H9 (cell line): Measurements from ENCODE around the gene PYGB. TPM values are rescaled to one million over a fixed set of nuclear protein-coding genes. Genes with fewer than 3 reads are reported as not detected.
A peak's percentile ranks its signal among the peaks of the same experiment; 100 is the strongest.

ENCODE experiments used
- DNase-seq: peaks from one replicate; pipeline ENCODE4 v3.0.0-alpha.2; 2017
- H2AFZ ChIP-seq: one replicate; pipeline ENCODE4 v1.6.1; 2013; ENCODE audit warnings: mild to moderate bottlenecking, low read length, control low read depth, moderate library complexity
- H2AK5ac ChIP-seq: 2 replicates; pipeline ENCODE4 v1.6.1; 2013; ENCODE audit warnings: low read length, control low read depth, mixed read lengths; ENCODE audit not compliant: insufficient read length
- H2BK120ac ChIP-seq: one replicate; pipeline ENCODE4 v1.6.1; 2013; ENCODE audit warnings: low read depth, mild to moderate bottlenecking, low read length, control low read depth, inconsistent platforms; ENCODE audit not compliant: poor library complexity, severe bottlenecking
- H2BK12ac ChIP-seq: 2 replicates; pipeline ENCODE4 v1.6.1; 2013; ENCODE audit warnings: low read length, control low read depth, mixed read lengths, low read depth; ENCODE audit not compliant: insufficient read length
- H2BK15ac ChIP-seq: 2 replicates; pipeline ENCODE4 v1.6.1; 2013; ENCODE audit warnings: low read depth, low read length, control low read depth
- H2BK20ac ChIP-seq: one replicate; pipeline ENCODE4 v1.6.1; 2013; ENCODE audit warnings: low read depth, mild to moderate bottlenecking, low read length, control low read depth, inconsistent platforms; ENCODE audit not compliant: poor library complexity, severe bottlenecking
- H2BK5ac ChIP-seq: 2 replicates; pipeline ENCODE4 v1.6.1; 2013; ENCODE audit warnings: low read length, control low read depth, mixed read lengths; ENCODE audit not compliant: insufficient read length
- H3K14ac ChIP-seq: 2 replicates; pipeline ENCODE4 v1.6.1; 2013; ENCODE audit warnings: low read length, control low read depth; ENCODE audit not compliant: insufficient read depth
- H3K18ac ChIP-seq: 2 replicates; pipeline ENCODE4 v1.6.1; 2013; ENCODE audit warnings: low read depth, mild to moderate bottlenecking, mixed read lengths, low read length, control low read depth; ENCODE audit not compliant: insufficient read length
- H3K23ac ChIP-seq: 2 replicates; pipeline ENCODE4 v1.6.1; 2013; ENCODE audit warnings: low read length, control low read depth, mixed read lengths, low read depth; ENCODE audit not compliant: insufficient read length
- H3K23me2 ChIP-seq: 2 replicates; pipeline ENCODE4 v1.6.1; 2013; ENCODE audit warnings: low read depth, mild to moderate bottlenecking, mixed read lengths, low read length, control low read depth; ENCODE audit not compliant: insufficient read length, poor library complexity, severe bottlenecking
- H3K27ac ChIP-seq: 2 replicates; pipeline ENCODE4 v1.5.1; 2013; ENCODE audit warnings: low read length, control low read depth, mixed read lengths, low read depth; ENCODE audit not compliant: insufficient read length
- H3K27me3 ChIP-seq: 2 replicates; pipeline ENCODE4 v1.6.1; 2013; ENCODE audit warnings: low read length, control low read depth, inconsistent platforms; ENCODE audit not compliant: insufficient read depth
- H3K4ac ChIP-seq: 2 replicates; pipeline ENCODE4 v1.6.1; 2013; ENCODE audit warnings: low read depth, mild to moderate bottlenecking, control low read depth, inconsistent platforms, low read length, moderate library complexity
- H3K4me1 ChIP-seq: 2 replicates; pipeline ENCODE4 v1.6.1; 2013; ENCODE audit warnings: low read length, control low read depth, inconsistent platforms; ENCODE audit not compliant: insufficient read depth
- H3K4me2 ChIP-seq: 2 replicates; pipeline ENCODE4 v1.6.1; 2013; ENCODE audit warnings: low read length, control low read depth, mixed read lengths; ENCODE audit not compliant: insufficient read length, insufficient read depth
- H3K56ac ChIP-seq: 2 replicates; pipeline ENCODE4 v1.6.1; 2013; ENCODE audit warnings: low read depth, mild to moderate bottlenecking, mixed read lengths, low read length, control low read depth; ENCODE audit not compliant: insufficient read length
- H3K79me1 ChIP-seq: 2 replicates; pipeline ENCODE4 v1.6.1; 2013; ENCODE audit warnings: low read depth, mild to moderate bottlenecking, moderate library complexity, low read length, control low read depth, inconsistent platforms; ENCODE audit not compliant: insufficient read depth, poor library complexity, severe bottlenecking
- H3K79me2 ChIP-seq: 2 replicates; pipeline ENCODE4 v1.6.1; 2013; ENCODE audit warnings: low read length, control low read depth, inconsistent platforms; ENCODE audit not compliant: insufficient read depth
- H3K9ac ChIP-seq: 2 replicates; pipeline ENCODE4 v1.6.1; 2013; ENCODE audit warnings: low read length, control low read depth, mixed read lengths; ENCODE audit not compliant: insufficient read length; ENCODE audit errors: extremely low read depth
- H3K9me3 ChIP-seq: one replicate; pipeline ENCODE4 v1.6.1; 2013; ENCODE audit warnings: low read depth, low read length, inconsistent platforms; ENCODE audit not compliant: control insufficient read depth
- H3T11ph ChIP-seq: one replicate; pipeline ENCODE4 v1.6.1; 2013; ENCODE audit warnings: mild to moderate bottlenecking, low read length, control low read depth, inconsistent platforms
- H4K20me1 ChIP-seq: one replicate; pipeline ENCODE4 v1.6.1; 2013; ENCODE audit not compliant: control insufficient read depth, insufficient read length, insufficient read depth
- H4K5ac ChIP-seq: 2 replicates; pipeline ENCODE4 v1.6.1; 2013; ENCODE audit warnings: low read depth, mild to moderate bottlenecking, mixed read lengths, low read length, control low read depth; ENCODE audit not compliant: insufficient read length
- H4K8ac ChIP-seq: replicated peaks from 2 replicates; pipeline ENCODE4 v1.6.1; 2013; ENCODE audit warnings: low read length, control low read depth, mixed read lengths, low read depth; ENCODE audit not compliant: insufficient read length
- H4K91ac ChIP-seq: 2 replicates; pipeline ENCODE4 v1.6.1; 2013; ENCODE audit warnings: low read depth, mild to moderate bottlenecking, moderate library complexity, mixed read lengths, low read length, control low read depth; ENCODE audit not compliant: insufficient read length
- H3K27ac Mint-ChIP-seq, 3 experiments: 2 replicates in 2 of 3; 3 replicates in 1 of 3; pipeline ENCODE4 v1.8.0; 2020 to 2021; ENCODE audit warnings: mixed read lengths in 3 of 3, mild to moderate bottlenecking in 1 of 3, moderate library complexity in 1 of 3
- H3K27me3 Mint-ChIP-seq: 2 replicates; pipeline ENCODE4 v1.8.0; 2021; ENCODE audit warnings: low read depth, mild to moderate bottlenecking, moderate library complexity, mixed read lengths
- H3K36me3 Mint-ChIP-seq, 3 experiments: 2 replicates in 2 of 3; 3 replicates in 1 of 3; pipeline ENCODE4 v1.8.0; 2020 to 2021; ENCODE audit warnings: low read depth in 3 of 3, mixed read lengths in 3 of 3; ENCODE audit not compliant: insufficient read depth in 1 of 3
- H3K4me1 Mint-ChIP-seq, 2 experiments: 2 replicates each; pipeline ENCODE4 v1.8.0; 2020; ENCODE audit warnings: mixed read lengths in 2 of 2
- H3K4me3 Mint-ChIP-seq, 2 experiments: 2 replicates in 1 of 2; 3 replicates in 1 of 2; pipeline ENCODE4 v1.8.0; 2020 to 2021; ENCODE audit warnings: mild to moderate bottlenecking in 2 of 2, mixed read lengths in 2 of 2, moderate library complexity in 1 of 2
- H3K9me3 Mint-ChIP-seq, 2 experiments: 2 replicates in 1 of 2; 3 replicates in 1 of 2; pipeline ENCODE4 v1.8.0; 2020; ENCODE audit warnings: mild to moderate bottlenecking in 2 of 2, mixed read lengths in 2 of 2, moderate library complexity in 1 of 2
- CTCF ChIP-seq: fragments of 200-600 bp; sonication (generic); conservative IDR thresholded peaks from 3 replicates; pipeline ENCODE4 v1.8.0; 2021; ENCODE audit warnings: antibody characterized with exemption, mild to moderate bottlenecking
- WGBS: extraction: QIAGEN DNeasy Blood & Tissue Kit; methylation state at CpG from one replicate; pipeline ENCODE4 v1.1.7; 2013; ENCODE audit warnings: missing lambda C conversion rate, low lambda C conversion rate, mixed read lengths; ENCODE audit not compliant: insufficient read length; ENCODE audit errors: extremely low coverage; 5-methylcytosine and 5-hydroxymethylcytosine counted together
- total RNA-seq: library from RNA; stranded (reverse); gene quantifications from 2 replicates; pipeline ENCODE4 v1.2.1, GENCODE V29; 2021

Gene PYGB
- total RNA-seq, 1 experiment from 2014 or later, result 46.9 TPM

- Histone ChIP-seq H4K20me1 (no peaks in the 10 kb centered on the region), H3K9me3 (no peaks in the 10 kb centered on the region), H3K18ac (no peak overlapping the region), H2AK5ac (no peak overlapping the region), H3T11ph (no peak overlapping the region), H3K27ac (no peak overlapping the region), H3K9ac (no peak overlapping the region), H2BK12ac (no peak overlapping the region), H2BK5ac (no peak overlapping the region), H3K79me1 (no peaks in the 10 kb centered on the region), H3K4me1 (no peaks in the 10 kb centered on the region), H3K4ac (no peak overlapping the region), H2BK120ac (no peak overlapping the region), H4K91ac (no peak overlapping the region), H3K27me3 (no peaks in the 10 kb centered on the region), H2AFZ (no peak overlapping the region), H3K79me2 (peaks cover 7% of the 10 kb centered on the region; the same call in 1 of the 2 replicates), H3K23ac (no peak overlapping the region), H3K23me2 (no peaks in the 10 kb centered on the region), H4K8ac (no peak overlapping the region), H4K5ac (no peak overlapping the region), H3K56ac (no peak overlapping the region), H3K4me2 (no peak overlapping the region), H2BK15ac (no peak overlapping the region), H2BK20ac (no peak overlapping the region), H3K14ac (no peak overlapping the region)
- H3K4me1 Mint-ChIP-seq, result peaks cover 27 to 34% of the 10 kb centered on the region in 2 experiments
- no peak overlapping the region; a peak in 1 of 7 replicates for H3K27ac Mint-ChIP-seq
- H3K36me3 Mint-ChIP-seq, result peaks cover 4 to 12% (median 4%) of the 10 kb centered on the region in 3 experiments; a peak in 4 of 7 replicates
- no peaks in the 10 kb centered on the region for H3K27me3 Mint-ChIP-seq
- no peak for TF ChIP-seq CTCF
- peak; percentile 21 for DNase-seq
- WGBS, result no CpG with 5 or more reads among the region's 6 CpGs
- no peaks in the 10 kb centered on the region for H3K9me3 Mint-ChIP-seq
- no peak overlapping the region for H3K4me3 Mint-ChIP-seq
These were observed 5.0 kb downstream of the PYGB start for GRCh38 chr20:25252686-25253421.
